ENCODE results near the gene PDSS2.

DNA sequence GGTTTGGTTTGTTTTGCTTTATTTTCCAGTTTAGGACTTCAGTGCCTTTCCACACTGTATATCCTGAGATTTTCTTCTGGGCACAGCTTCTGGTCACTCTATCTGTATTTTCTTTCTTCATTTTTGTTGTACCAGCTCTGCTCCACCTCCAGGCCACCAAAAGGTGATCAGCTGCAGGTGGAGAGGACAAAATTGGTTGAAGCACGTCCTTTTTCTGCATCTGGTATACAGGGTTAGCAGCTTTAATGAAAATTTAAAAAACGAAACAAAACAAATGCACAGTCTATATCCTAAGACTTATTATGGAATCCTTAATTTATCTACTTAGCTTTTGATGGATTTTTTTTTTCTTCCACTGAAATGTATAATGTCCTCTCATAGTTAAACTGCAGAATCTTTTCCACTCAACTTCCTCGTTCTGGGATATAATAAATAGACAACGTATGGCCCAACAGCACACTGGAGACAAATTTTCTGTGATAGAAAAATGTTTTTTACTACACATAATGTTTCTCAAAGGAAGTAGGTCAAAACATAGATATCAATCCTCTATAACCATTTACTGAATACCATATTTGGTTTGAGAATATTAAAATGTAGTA is 19.8 kb upstream of the PDSS2 start:
- no peak for TF ChIP-seq POLR2A (IDR thresholded peaks at IDR 0.05; ENCODE audit: low read depth, low read length)
- TF ChIP-seq TAF1 (IDR thresholded peaks at IDR 0.05; ENCODE audit: low read depth, low read length), result no peak
- TF ChIP-seq POLR2AphosphoS5 (IDR thresholded peaks at IDR 0.05; ENCODE audit: low read depth, low read length), result no peak
- TF ChIP-seq SPI1 (IDR thresholded peaks at IDR 0.05; ENCODE audit: low read depth, low read length), result no peak
- no peak for TF ChIP-seq PAX5 (IDR thresholded peaks at IDR 0.05; ENCODE audit: insufficient read depth, low read length, severe bottlenecking)
- no peak for TF ChIP-seq POU2F2 (IDR thresholded peaks at IDR 0.05; ENCODE audit: low read depth, low read length)

All from GM12891 (cell line).